ENCODE results near the gene SNX1. TPM values are rescaled to one million over a fixed set of nuclear protein-coding genes. Genes with fewer than 3 reads are reported as not detected.
"Not testable (repeated sequence)": the region's sequence is repeated elsewhere in the genome, so short reads cannot be mapped to it uniquely, and the experiment has no call there.

The SNX1 gene
- total RNA-seq, 1 donor from 2014 or later = 138 TPM

DNA sequence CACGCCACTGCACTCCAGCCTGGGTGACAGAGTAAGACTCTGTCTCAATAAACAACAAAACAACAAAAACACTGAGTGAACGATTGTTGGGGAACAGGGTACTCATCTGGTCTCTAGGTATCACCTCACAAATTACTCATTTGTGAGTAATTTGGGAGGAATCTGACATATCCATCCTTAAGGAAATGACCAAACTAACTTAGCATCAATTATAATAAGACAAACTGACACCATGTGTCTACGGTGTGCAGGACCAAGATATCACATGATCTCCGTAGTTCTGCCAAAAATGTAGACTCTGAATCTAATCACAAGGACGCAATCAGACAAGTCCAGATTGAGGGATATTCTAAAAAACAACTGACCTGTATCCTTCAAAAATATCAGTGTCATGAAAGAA is 37.5 kb upstream of the SNX1 start:
- no peak overlapping the region for H3K27ac Mint-ChIP-seq
- H3K27me3 Mint-ChIP-seq = no peaks in the 10 kb centered on the region
- H3K4me3 Mint-ChIP-seq = no peak overlapping the region
- no peaks in the 10 kb centered on the region for H3K9me3 Mint-ChIP-seq
- no peaks in the 10 kb centered on the region for H3K4me1 Mint-ChIP-seq
- no peak for DNase-seq
- no peaks in the 10 kb centered on the region for H3K36me3 Mint-ChIP-seq (ENCODE audit: low read depth)
- CTCF ChIA-PET = no interaction called here
- TF ChIP-seq, protein P1, sequence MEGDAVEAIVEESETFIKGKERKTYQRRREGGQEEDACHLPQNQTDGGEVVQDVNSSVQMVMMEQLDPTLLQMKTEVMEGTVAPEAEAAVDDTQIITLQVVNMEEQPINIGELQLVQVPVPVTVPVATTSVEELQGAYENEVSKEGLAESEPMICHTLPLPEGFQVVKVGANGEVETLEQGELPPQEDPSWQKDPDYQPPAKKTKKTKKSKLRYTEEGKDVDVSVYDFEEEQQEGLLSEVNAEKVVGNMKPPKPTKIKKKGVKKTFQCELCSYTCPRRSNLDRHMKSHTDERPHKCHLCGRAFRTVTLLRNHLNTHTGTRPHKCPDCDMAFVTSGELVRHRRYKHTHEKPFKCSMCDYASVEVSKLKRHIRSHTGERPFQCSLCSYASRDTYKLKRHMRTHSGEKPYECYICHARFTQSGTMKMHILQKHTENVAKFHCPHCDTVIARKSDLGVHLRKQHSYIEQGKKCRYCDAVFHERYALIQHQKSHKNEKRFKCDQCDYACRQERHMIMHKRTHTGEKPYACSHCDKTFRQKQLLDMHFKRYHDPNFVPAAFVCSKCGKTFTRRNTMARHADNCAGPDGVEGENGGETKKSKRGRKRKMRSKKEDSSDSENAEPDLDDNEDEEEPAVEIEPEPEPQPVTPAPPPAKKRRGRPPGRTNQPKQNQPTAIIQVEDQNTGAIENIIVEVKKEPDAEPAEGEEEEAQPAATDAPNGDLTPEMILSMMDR (IDR thresholded peaks at IDR 0.05) = no peak
- ATAC-seq (ENCODE audit: low read depth) = no peak
- intact Hi-C loops (cut with micrococcal nuclease) = no loop called here
- POLR2A ChIA-PET = interaction anchor here (0.6 kb wide), 1 partner anchor 27 kb away, joined by 3 read pairs; no protein-coding TSS in a partner anchor

DNA sequence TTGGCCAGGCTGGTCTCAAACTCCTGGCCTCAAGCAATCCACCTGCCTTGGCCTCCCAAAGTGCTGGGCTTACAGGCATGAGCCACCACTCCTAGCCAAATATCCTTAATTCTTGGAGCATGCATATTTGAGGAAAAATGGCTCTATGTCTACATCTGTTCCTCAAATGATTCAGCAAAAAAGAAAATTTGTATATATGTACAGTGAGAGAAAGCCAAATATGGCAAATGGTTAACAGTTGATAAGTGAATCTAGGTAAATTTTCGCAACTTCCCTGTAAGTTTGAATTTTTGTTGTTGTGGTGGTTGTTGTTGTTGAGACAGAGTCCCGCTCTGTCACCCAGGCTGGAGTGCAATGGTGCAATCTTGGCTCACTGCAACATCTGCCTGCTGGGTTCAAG is 36.7 kb upstream of the SNX1 start:
- H3K36me3 Mint-ChIP-seq (ENCODE audit: low read depth); H3K9me3 Mint-ChIP-seq; H3K27me3 Mint-ChIP-seq; H3K4me3 Mint-ChIP-seq; CTCF ChIA-PET; DNase-seq; ATAC-seq (ENCODE audit: low read depth); H3K27ac Mint-ChIP-seq; intact Hi-C loops (cut with micrococcal nuclease); H3K4me1 Mint-ChIP-seq: not testable (repeated sequence)
- POLR2A ChIA-PET = interaction anchor here (0.6 kb wide), 1 partner anchor 200 kb away, joined by 3 read pairs; no protein-coding TSS in a partner anchor

DNA sequence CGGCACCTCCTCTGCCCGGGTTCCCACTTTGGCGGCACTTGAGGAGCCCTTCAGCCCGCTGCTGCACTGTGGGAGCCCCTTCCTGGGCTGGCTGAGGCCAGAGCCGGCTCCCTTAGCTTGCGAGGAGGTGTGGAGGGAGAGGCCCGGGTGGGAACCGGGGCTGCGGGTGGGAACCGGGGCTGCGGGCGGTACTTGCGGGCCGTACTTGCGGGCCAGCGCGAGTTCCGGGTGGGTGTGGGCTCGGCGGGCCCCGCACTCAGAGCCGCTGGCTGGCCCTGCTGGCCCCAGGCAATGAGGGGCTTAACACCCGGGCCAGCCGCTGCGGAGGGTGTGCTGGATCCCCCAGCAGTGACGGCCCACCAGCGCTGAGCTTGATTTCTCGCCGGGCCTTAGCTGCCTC is 35.1 kb upstream of the SNX1 start:
- no peaks in the 10 kb centered on the region for H3K9me3 Mint-ChIP-seq
- intact Hi-C loops (cut with micrococcal nuclease) = no loop called here
- POLR2A ChIA-PET = no interaction called here
- no peak for DNase-seq
- H3K27me3 Mint-ChIP-seq = no peaks in the 10 kb centered on the region
- H3K4me3 Mint-ChIP-seq = no peak overlapping the region
- ATAC-seq (ENCODE audit: low read depth) = no peak
- no peak overlapping the region for H3K27ac Mint-ChIP-seq
- CTCF ChIA-PET = interaction anchor here (0.7 kb wide), 1 partner anchor 328 kb away, joined by 3 read pairs; no protein-coding TSS in a partner anchor
- H3K4me1 Mint-ChIP-seq = no peaks in the 10 kb centered on the region
- TF ChIP-seq, protein P1 (IDR thresholded peaks at IDR 0.05) = no peak
- no peaks in the 10 kb centered on the region for H3K36me3 Mint-ChIP-seq (ENCODE audit: low read depth)

DNA sequence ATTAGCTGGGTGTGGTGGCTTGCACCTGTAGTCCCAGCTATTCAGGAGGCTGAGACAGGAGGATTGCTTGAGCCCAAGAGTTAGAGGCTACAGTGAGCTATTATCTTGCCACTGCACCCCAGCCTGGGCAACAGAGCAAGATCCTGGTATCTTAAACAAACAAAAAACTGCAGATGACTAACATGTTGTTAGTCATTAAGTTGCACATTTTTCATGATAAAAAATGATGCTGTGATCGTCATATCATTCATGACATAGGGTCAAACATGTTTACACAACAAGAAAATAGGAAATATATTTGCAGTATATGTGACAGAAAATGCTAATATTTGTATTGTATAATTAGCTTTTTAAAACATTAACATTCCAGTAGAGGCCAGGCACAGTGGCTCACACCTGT is 29.3 kb upstream of the SNX1 start:
- ATAC-seq (ENCODE audit: low read depth) (no peak), DNase-seq (no peak)
- Mint-ChIP-seq H3K27ac (no peak overlapping the region), H3K36me3 (ENCODE audit: low read depth) (peaks cover 3% of the 10 kb centered on the region), H3K4me3 (no peak overlapping the region), H3K27me3 (no peaks in the 10 kb centered on the region), H3K9me3 (no peaks in the 10 kb centered on the region), H3K4me1 (peaks cover 25% of the 10 kb centered on the region)
- TF ChIP-seq, protein P1 (IDR thresholded peaks at IDR 0.05) = no peak
- POLR2A ChIA-PET = interaction anchor here (0.6 to 0.8 kb wide), 2 partner anchors 27 to 87 kb away, joined by 3 read pairs; partner anchors contain the start of gene CIAO2A
- CTCF ChIA-PET = interaction anchor here (0.7 to 7.2 kb wide), 9 partner anchors 18 to 457 kb away, joined by 3 to 196 read pairs (median 10); partner anchors contain the start of genes CIAO2A and DAPK2
- intact Hi-C loops (cut with micrococcal nuclease) = loop anchor here (2.0 to 5.0 kb wide), 2 partner anchors 394 to 456 kb away; no protein-coding TSS in a partner anchor

DNA sequence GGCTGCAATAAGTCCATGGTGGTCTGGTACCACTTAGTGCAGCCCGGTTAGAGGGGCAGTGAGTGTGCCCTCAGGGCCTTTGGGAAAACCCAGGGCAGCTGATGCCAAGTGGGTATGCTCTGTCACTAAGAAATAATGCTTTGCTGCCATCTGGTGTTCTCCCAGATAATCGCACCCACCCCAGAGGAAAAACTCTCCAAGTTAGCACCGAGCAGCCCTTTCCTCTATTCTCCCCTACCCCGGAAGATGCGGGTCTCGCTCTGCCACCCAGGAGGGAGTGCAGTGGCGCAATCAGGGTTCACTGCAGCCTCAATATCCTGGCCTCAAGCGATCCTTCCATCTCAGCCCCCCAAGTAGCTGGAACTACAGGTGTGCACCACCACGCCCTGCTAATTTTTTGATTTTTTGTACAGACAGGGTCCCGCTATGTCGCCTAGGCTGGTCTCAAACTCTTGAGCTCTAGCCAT is 28.2 kb upstream of the SNX1 start:
- Mint-ChIP-seq H3K4me3 (no peak overlapping the region), H3K27ac (peak overlapping the region; percentile 20), H3K9me3 (no peaks in the 10 kb centered on the region), H3K4me1 (peaks cover 27% of the 10 kb centered on the region), H3K27me3 (no peaks in the 10 kb centered on the region), H3K36me3 (ENCODE audit: low read depth) (peaks cover 15% of the 10 kb centered on the region)
- CTCF ChIA-PET = interaction anchor here (0.6 to 7.2 kb wide), 35 partner anchors 9 to 875 kb away, joined by 3 to 196 read pairs (median 5); partner anchors contain the start of gene DAPK2
- intact Hi-C loops (cut with micrococcal nuclease) = loop anchor here (1.0 to 5.0 kb wide), 9 partner anchors 21 to 601 kb away; partner anchors contain the start of gene DAPK2
- POLR2A ChIA-PET = interaction anchor here (0.9 to 1.5 kb wide), 6 partner anchors 21 to 318 kb away, joined by 3 to 11 read pairs (median 4); partner anchors contain the start of gene DAPK2
- peak; percentile 54 for DNase-seq
- TF ChIP-seq, protein P1 (IDR thresholded peaks at IDR 0.05) = no peak
- ATAC-seq (ENCODE audit: low read depth) = peak; percentile 91

Measured in activated B cell treated with CpG ODN at 0.5 μM for 24 hours (primary cell).